HepG2 (cell line): ENCODE data around the gene GRAMD2A. TPM values are rescaled to one million over a fixed set of nuclear protein-coding genes. Genes with fewer than 3 reads are reported as not detected.

ENCODE experiments used
- HNF4A ChIP-seq: sonication (generic); formaldehyde crosslinking; IDR thresholded peaks from 2 replicates; pipeline ENCODE4 v1.4.0; 2020; ENCODE audit warnings: missing genetic modification reagents
- HNRNPH1 ChIP-seq: fragments of 200-400 bp; formaldehyde crosslinking; optimal IDR thresholded peaks from 2 replicates; pipeline ENCODE3; 2017; ENCODE audit warnings: mild to moderate bottlenecking, low read depth, low read length
- ISL2 ChIP-seq: sonication (generic); formaldehyde crosslinking; IDR thresholded peaks from 2 replicates; pipeline ENCODE4 v1.5.0; 2020; ENCODE audit warnings: missing genetic modification reagents
- JDP2 ChIP-seq: sonication (generic); formaldehyde crosslinking; IDR thresholded peaks from 2 replicates; pipeline ENCODE4 v1.8.1; 2022; ENCODE audit warnings: missing genetic modification reagents, borderline replicate concordance
- NPAS2 ChIP-seq: sonication (generic); formaldehyde crosslinking; IDR thresholded peaks from 2 replicates; pipeline ENCODE4 v1.8.0; 2022; ENCODE audit warnings: mild to moderate bottlenecking, missing genetic modification reagents, borderline replicate concordance
- NR2F1 ChIP-seq, 2 experiments: fragments of 450-650 bp in 1 of 2; formaldehyde crosslinking in 1 of 2; IDR thresholded peaks; 2 replicates each; pipeline versions ENCODE4 v1.5.0 to v1.6.1; 2016 to 2020; ENCODE audit warnings: mild to moderate bottlenecking in 1 of 2, missing compliant biosample characterization in 1 of 2, missing genetic modification reagents in 1 of 2, moderate library complexity in 1 of 2
- POLR2G ChIP-seq: fragments of 200-400 bp; formaldehyde crosslinking; IDR thresholded peaks from 2 replicates; pipeline ENCODE4 v1.6.1; 2018; ENCODE audit warnings: mild to moderate bottlenecking, low read depth, low read length, moderate library complexity
- PPARG ChIP-seq: conservative IDR thresholded peaks from 2 replicates; pipeline ENCODE4 v1.6.1; 2016; ENCODE audit warnings: missing biosample characterization, missing genetic modification reagents
- RBM39 ChIP-seq: fragments of 200-400 bp; formaldehyde crosslinking; IDR thresholded peaks from one replicate; pipeline ENCODE4 v1.6.1; 2018; ENCODE audit warnings: antibody characterized with exemption, mild to moderate bottlenecking, low read depth, low read length; ENCODE audit not compliant: poor library complexity, severe bottlenecking
- RNF219 ChIP-seq: sonication (generic); formaldehyde crosslinking; IDR thresholded peaks from 2 replicates; pipeline ENCODE4 v1.5.0; 2020; ENCODE audit warnings: mild to moderate bottlenecking, missing genetic modification reagents
- ZBTB43 ChIP-seq: sonication (generic); formaldehyde crosslinking; conservative IDR thresholded peaks from 2 replicates; pipeline ENCODE4 v1.4.0; 2020; ENCODE audit warnings: missing genetic modification reagents
- ZFAT ChIP-seq: sonication (generic); formaldehyde crosslinking; conservative IDR thresholded peaks from 2 replicates; pipeline ENCODE4 v1.8.1; 2023; ENCODE audit warnings: missing genetic modification reagents, inconsistent platforms
- ZMYM4 ChIP-seq: sonication (generic); formaldehyde crosslinking; IDR thresholded peaks from 2 replicates; pipeline ENCODE4 v1.8.1; 2023; ENCODE audit warnings: mild to moderate bottlenecking, missing genetic modification reagents
- ZNF18 ChIP-seq: sonication (generic); formaldehyde crosslinking; IDR thresholded peaks from 2 replicates; pipeline ENCODE4 v1.8.0; 2022; ENCODE audit warnings: mild to moderate bottlenecking, missing genetic modification reagents; ENCODE audit not compliant: insufficient replicate concordance
- ZNF432 ChIP-seq: sonication (generic); formaldehyde crosslinking; IDR thresholded peaks from 2 replicates; pipeline ENCODE4 v1.5.0; 2020; ENCODE audit warnings: missing genetic modification reagents, mild to moderate bottlenecking, borderline replicate concordance
- ZNF563 ChIP-seq: sonication (generic); formaldehyde crosslinking; IDR thresholded peaks from 2 replicates; pipeline ENCODE4 v1.8.0; 2022; ENCODE audit warnings: mild to moderate bottlenecking, moderate library complexity, missing genetic modification reagents
- ZNF761 ChIP-seq: sonication (generic); formaldehyde crosslinking; conservative IDR thresholded peaks from 2 replicates; pipeline ENCODE4 v1.4.0; 2020; ENCODE audit warnings: mild to moderate bottlenecking, missing genetic modification reagents
- polyA plus RNA-seq, 8 experiments: library from polyadenylated mRNA; depleted of rRNA in 3 of 8; stranded (reverse) in 7 of 8; unstranded in 1 of 8; fragments of >200 nt; fragmentation: Illumina TruSeq in 4 of 8; extraction: Trizol in 4 of 8; gene quantifications; 2 replicates each; pipeline versions ENCODE4 v1.2.1 to v1.2.3, GENCODE V29; 2011 to 2016; ENCODE audit warnings: low read depth in 4 of 8, missing spikeins in 1 of 8, mixed read lengths in 1 of 8; ENCODE audit not compliant: insufficient read depth in 1 of 8
- total RNA-seq, 5 experiments: library from RNA; depleted of rRNA; stranded (reverse); fragments of >200 nt; fragmentation: Illumina TruSeq; extraction: Trizol; gene quantifications; 2 replicates each; pipeline ENCODE4 v1.2.3, GENCODE V29; 2016; ENCODE audit warnings: low read depth in 1 of 5

GRAMD2A gene
- total and polyA plus RNA-seq, 2 of the 13 experiments (the other 11 are each of a cell fraction or from before 2014, with no cell fraction given) = 0.04 TPM; not detected in 1

- TF ChIP-seq HNF4A = no peak; the same call in 1 of the 2 replicates
- no peak; the same call in 1 of the 2 replicates for TF ChIP-seq NPAS2 (CRISPR knock-in tag)
- peak; percentile 41; the same call in 1 of the 2 replicates for TF ChIP-seq PPARG (CRISPR knock-in tag)
- no peak for TF ChIP-seq ZNF432 (CRISPR knock-in tag)
- peak; percentile 81 for TF ChIP-seq ZMYM4 (CRISPR knock-in tag)
- TF ChIP-seq POLR2G = peak; percentile 98
- TF ChIP-seq ISL2 = peak; percentile 27; the same call in 1 of the 2 replicates
- TF ChIP-seq HNRNPH1 = no peak
- TF ChIP-seq ZNF563 (CRISPR knock-in tag) = peak; percentile 92
- TF ChIP-seq ZNF18 (CRISPR knock-in tag) = peak; percentile 45
- peak; percentile 79 for TF ChIP-seq ZNF761
- no peak for TF ChIP-seq ZFAT (CRISPR knock-in tag)
- no peak for TF ChIP-seq ZBTB43 (CRISPR knock-in tag)
- TF ChIP-seq JDP2 (CRISPR knock-in tag) = no peak; the same call in 1 of the 2 replicates
- TF ChIP-seq RBM39 = peak; percentile 96
- peak in 1 of 2 experiments; percentile 42; a peak in 2 of 4 replicates for TF ChIP-seq NR2F1 (CRISPR knock-in tag; IDR thresholded peaks at IDR 0.05)
- no peak for TF ChIP-seq RNF219
Observed at GRCh38 chr15:72231066-72231832, 33.7 kb upstream of the GRAMD2A start, which contains the start of gene PKM (continued).
